ENCODE results near the gene AKR1C1. TPM values are rescaled to one million over a fixed set of nuclear protein-coding genes. Genes with fewer than 3 reads are reported as not detected.
"Not testable (repeated sequence)": the region's sequence is repeated elsewhere in the genome, so short reads cannot be mapped to it uniquely, and the experiment has no call there.

Gene AKR1C1
- total RNA-seq, 2 experiments from 2014 or later, result 0.45 to 0.56 TPM

DNA sequence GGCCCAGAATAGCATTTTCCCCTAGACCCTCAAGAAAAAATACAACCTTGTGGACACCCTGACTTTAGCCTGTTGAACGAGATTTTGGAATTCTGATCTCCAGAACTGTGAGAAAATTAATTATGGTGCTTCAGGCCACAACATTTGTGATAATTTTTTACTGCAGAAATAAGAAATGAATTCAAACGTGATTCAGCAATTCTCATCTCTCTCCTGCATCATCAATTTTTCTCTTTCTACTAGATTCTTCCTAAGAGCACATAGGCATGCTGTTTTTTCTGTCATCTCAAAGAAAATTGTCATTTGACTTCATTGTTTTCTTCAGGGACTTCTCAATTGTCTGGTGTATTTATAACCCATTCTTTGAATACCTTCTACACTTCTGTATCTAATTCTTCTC is 49.4 kb downstream of the AKR1C1 start:
- TF ChIP-seq, protein P1, sequence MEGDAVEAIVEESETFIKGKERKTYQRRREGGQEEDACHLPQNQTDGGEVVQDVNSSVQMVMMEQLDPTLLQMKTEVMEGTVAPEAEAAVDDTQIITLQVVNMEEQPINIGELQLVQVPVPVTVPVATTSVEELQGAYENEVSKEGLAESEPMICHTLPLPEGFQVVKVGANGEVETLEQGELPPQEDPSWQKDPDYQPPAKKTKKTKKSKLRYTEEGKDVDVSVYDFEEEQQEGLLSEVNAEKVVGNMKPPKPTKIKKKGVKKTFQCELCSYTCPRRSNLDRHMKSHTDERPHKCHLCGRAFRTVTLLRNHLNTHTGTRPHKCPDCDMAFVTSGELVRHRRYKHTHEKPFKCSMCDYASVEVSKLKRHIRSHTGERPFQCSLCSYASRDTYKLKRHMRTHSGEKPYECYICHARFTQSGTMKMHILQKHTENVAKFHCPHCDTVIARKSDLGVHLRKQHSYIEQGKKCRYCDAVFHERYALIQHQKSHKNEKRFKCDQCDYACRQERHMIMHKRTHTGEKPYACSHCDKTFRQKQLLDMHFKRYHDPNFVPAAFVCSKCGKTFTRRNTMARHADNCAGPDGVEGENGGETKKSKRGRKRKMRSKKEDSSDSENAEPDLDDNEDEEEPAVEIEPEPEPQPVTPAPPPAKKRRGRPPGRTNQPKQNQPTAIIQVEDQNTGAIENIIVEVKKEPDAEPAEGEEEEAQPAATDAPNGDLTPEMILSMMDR (IDR thresholded peaks at IDR 0.05), result no peak
- ChIA-PET POLR2A (no interaction called here), CTCF (no interaction called here)
- no peaks in the 10 kb centered on the region for H3K4me1 Mint-ChIP-seq (ENCODE audit: low read depth)
- no peak overlapping the region for H3K27ac Mint-ChIP-seq
- H3K27me3 Mint-ChIP-seq, result peaks cover 2% of the 10 kb centered on the region
- DNase-seq (no peak), ATAC-seq (no peak)
- intact Hi-C loops (cut with micrococcal nuclease), result no loop called here
- H3K36me3 Mint-ChIP-seq (ENCODE audit: low read depth), result no peaks in the 10 kb centered on the region
- no peaks in the 10 kb centered on the region for H3K9me3 Mint-ChIP-seq
- H3K4me3 Mint-ChIP-seq, result no peak overlapping the region

DNA sequence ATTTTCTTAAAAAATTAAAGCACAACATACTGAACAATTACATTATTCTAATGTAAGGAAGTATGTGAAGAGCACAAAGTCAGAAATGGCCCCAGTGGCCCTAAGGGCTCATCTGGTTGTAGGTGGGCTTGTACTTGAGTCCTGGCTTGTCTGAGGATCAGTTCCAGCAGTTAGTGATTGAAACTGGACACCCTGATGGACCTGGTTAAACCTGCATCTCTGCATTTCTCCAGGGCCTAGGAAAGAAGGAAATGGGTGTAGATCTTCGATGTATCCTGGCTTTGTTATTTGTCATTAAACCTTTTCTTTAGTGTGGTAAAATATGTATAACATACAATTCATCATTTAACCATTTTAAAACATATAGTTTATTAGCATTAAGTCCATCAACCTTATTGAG is 50.2 kb downstream of the AKR1C1 start:
- ATAC-seq (no peak), DNase-seq (no peak)
- Mint-ChIP-seq H3K27ac (no peak overlapping the region), H3K4me1 (ENCODE audit: low read depth) (no peaks in the 10 kb centered on the region), H3K27me3 (peaks cover 2% of the 10 kb centered on the region), H3K36me3 (ENCODE audit: low read depth) (no peaks in the 10 kb centered on the region), H3K9me3 (no peaks in the 10 kb centered on the region), H3K4me3 (no peak overlapping the region)
- intact Hi-C loops (cut with micrococcal nuclease), result no loop called here
- POLR2A ChIA-PET, result no interaction called here
- CTCF ChIA-PET, result no interaction called here
- TF ChIP-seq, protein P1 (IDR thresholded peaks at IDR 0.05), result no peak

DNA sequence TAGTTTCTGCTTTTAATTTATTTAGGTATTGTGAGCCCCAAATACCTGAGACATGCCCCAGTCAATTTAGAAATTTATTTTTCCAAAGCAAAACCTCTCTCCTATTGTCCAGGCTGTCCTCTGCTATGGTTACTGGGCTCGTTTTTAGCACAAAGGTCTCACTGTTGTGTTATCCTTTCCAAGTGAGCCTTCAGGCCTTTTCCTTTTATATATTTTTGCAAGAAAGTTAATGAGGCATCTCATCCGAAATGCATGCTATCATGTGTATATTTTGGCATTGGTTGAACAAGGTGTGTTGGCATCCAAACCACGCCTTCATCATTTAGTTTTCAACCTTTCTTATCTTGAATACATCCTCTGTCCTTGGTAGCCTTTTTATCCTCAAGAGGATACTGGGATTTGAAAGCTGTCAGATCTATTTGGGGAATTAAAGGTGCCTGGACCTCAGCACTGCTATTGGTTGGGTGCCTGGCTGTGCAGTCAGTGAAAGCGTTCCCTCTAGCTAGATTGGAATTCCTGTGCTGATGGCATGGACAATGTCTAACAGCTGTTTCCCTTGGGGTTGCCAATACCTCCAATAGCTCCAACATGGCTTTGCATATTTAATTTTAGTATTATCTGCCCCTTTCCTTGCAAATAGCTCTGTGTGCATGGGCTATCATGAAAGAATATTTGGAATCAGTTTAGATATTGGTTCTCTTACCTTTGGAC is 51.1 kb downstream of the AKR1C1 start:
- H3K4me3 Mint-ChIP-seq; POLR2A ChIA-PET; H3K36me3 Mint-ChIP-seq (ENCODE audit: low read depth); H3K27ac Mint-ChIP-seq; DNase-seq; CTCF ChIA-PET; H3K27me3 Mint-ChIP-seq; ATAC-seq; intact Hi-C loops (cut with micrococcal nuclease); H3K9me3 Mint-ChIP-seq; H3K4me1 Mint-ChIP-seq (ENCODE audit: low read depth): not testable (repeated sequence)

DNA sequence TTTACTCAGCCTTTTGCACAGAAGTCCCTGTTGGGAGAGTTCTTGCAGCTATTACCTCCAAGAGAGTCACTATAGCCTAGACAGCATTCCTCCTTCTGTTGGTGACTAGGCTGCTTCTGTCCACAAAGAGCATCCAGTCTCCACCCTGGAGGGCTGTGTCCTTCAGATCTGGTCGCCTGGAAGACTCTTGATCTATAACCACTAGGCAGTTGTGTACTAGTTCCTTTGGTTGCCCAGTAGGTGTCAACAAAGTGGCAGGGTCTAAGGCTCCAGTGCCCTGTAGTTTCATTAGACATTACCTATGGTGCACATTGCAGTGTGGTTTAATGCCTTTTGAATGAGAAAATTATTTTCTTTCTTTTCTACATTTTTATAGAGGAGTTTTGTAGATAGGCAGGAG is 51.7 kb downstream of the AKR1C1 start:
- ATAC-seq (no peak), DNase-seq (no peak)
- Mint-ChIP-seq H3K9me3 (no peaks in the 10 kb centered on the region), H3K27me3 (peaks cover 2% of the 10 kb centered on the region), H3K27ac (no peak overlapping the region), H3K4me1 (ENCODE audit: low read depth) (no peaks in the 10 kb centered on the region), H3K36me3 (ENCODE audit: low read depth) (no peaks in the 10 kb centered on the region), H3K4me3 (no peak overlapping the region)
- intact Hi-C loops (cut with micrococcal nuclease), result no loop called here
- TF ChIP-seq, protein P1 (IDR thresholded peaks at IDR 0.05), result no peak
- ChIA-PET CTCF (no interaction called here), POLR2A (no interaction called here)

DNA sequence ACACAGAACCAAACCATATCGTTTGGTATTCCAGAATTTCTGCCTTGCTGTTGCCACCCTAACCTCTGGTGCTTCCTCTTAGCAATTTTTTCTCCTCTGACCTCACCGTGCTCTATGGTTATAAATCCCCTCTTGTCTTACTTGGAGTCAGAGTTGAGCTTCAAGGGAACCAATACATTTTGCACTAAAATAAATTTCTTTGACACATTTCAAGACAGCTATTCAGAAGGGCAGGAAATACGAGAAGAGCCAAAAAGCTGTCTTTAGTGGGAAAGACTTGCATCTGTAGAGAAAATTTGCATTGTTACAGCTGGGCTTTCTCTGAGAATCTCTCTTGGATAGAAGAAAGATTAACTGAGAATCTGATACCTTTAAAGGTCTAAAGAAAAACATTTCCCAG is 54.9 kb downstream of the AKR1C1 start:
- intact Hi-C loops (cut with micrococcal nuclease), result no loop called here
- no peak for ATAC-seq
- POLR2A ChIA-PET, result no interaction called here

DNA sequence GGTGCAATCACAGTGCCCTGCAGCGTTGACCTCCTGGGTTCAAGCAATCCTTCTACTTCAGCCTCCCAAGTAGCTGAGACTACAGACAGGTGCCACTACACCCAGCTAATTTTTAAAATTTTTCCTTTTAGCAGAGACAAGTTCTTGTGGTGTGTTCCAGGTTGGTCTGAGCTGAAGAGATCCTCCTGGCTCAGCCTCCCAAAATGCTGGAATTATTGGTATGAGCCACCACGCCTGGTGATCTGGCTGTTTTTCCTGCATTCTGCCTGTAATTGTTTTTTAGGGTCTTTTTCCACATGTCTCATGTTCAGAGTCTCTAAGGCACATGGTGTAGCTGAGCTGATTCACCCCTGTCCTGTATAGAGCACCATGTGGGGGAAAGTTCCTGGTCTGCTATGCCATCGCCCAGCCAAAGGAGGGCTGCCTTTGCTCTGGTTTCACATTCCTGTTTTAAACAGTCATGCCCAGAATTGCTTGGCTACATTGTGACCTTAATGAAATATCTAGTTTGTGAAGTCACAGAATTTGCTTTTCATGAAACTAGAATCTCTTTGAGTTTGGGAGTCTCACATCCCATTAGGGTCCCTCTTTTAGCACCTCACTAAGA is 55.6 kb downstream of the AKR1C1 start:
- not testable (repeated sequence) for ATAC-seq

More for the DNA sequence above, 54.9 kb downstream of the AKR1C1 start:
- Mint-ChIP-seq H3K4me3 (no peak overlapping the region), H3K9me3 (no peaks in the 10 kb centered on the region), H3K27me3 (no peaks in the 10 kb centered on the region), H3K27ac (no peak overlapping the region), H3K36me3 (ENCODE audit: low read depth) (no peaks in the 10 kb centered on the region), H3K4me1 (ENCODE audit: low read depth) (no peaks in the 10 kb centered on the region)
- TF ChIP-seq, protein P1 (IDR thresholded peaks at IDR 0.05), result no peak
- CTCF ChIA-PET, result no interaction called here
- DNase-seq, result no peak

DNA sequence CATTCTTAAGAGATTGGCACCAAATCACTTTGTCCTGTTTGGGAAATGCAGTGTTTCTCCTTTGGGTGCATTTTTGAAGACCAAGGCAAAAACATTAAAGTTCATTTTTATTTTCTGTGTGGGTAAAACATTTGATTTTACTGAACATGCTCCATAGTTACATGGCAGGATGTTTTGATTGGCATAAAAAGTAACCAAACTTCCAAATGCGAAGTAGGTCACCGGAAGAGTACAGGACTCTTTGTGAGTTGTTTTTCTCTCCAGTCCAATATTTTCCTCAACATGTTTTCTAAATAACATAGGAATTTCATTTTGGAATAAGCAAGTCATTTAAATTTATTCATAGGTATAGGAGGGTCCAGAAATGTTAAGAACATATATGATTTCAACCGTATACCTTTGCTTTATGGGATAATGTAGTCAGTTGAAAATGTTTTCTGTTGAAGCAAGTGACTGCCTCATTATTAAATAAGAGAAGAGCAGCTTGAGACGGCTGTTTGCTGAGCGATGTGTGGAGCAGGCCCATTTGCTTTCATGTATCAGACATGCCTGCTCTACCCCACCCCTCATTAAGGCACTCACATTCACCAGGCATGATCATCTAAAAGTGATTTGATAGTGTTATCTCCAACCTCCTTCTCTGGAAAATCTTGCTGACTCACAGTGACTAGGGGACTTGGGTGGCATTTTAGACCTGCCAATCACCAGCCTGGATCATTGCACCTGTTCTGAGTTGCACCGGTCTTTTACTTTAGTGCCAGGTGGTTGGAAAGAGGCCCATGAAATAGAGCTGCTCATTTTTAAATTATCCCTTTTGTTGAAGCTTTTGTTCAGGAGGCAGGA is 56.8 kb downstream of the AKR1C1 start:
- H3K27ac Mint-ChIP-seq; CTCF ChIA-PET; intact Hi-C loops (cut with micrococcal nuclease): not testable (repeated sequence)

More for the DNA sequence above, 55.6 kb downstream of the AKR1C1 start:
- POLR2A ChIA-PET; H3K9me3 Mint-ChIP-seq; intact Hi-C loops (cut with micrococcal nuclease); CTCF ChIA-PET; H3K27ac Mint-ChIP-seq; H3K27me3 Mint-ChIP-seq; H3K4me3 Mint-ChIP-seq; H3K4me1 Mint-ChIP-seq (ENCODE audit: low read depth); H3K36me3 Mint-ChIP-seq (ENCODE audit: low read depth); DNase-seq: not testable (repeated sequence)

DNA sequence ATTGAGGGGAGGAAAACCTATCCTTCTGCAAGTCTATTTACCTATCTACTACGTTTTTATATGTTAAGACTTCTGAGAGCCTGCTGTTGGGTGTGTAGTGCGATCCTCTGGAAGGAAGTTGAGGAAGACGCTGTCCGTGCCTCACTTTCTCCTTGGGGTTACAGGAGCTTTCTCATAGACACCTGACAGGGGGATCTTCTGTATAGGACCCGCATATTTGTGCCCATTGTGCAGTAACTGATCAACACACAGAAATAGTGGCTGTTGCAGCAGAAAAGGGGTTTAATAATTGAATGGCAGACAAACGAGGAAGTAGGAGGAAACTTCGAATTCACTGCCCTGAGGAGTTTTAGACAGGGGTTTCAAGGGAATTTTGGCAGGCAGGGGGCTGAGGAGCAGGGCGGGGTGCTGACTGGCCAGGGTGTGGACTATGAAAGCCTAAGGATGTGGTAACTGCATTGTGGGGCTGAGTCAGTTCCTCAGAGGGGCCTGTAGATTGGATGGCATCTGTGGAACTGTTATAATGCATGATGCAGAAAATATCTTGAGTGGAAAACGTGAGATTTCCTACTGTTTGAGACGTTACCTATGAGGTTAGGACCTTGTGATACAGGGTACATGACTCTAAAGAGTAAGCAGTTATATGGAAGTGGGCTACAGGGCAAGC is 58.5 kb downstream of the AKR1C1 start:
- H3K4me1 Mint-ChIP-seq (ENCODE audit: low read depth); ATAC-seq; H3K9me3 Mint-ChIP-seq; intact Hi-C loops (cut with micrococcal nuclease); H3K27me3 Mint-ChIP-seq; H3K36me3 Mint-ChIP-seq (ENCODE audit: low read depth); CTCF ChIA-PET; H3K27ac Mint-ChIP-seq; DNase-seq; H3K4me3 Mint-ChIP-seq; POLR2A ChIA-PET: not testable (repeated sequence)

More for the DNA sequence above, 56.8 kb downstream of the AKR1C1 start:
- ATAC-seq; H3K4me1 Mint-ChIP-seq (ENCODE audit: low read depth); H3K36me3 Mint-ChIP-seq (ENCODE audit: low read depth); POLR2A ChIA-PET; H3K9me3 Mint-ChIP-seq; H3K27me3 Mint-ChIP-seq; DNase-seq; H3K4me3 Mint-ChIP-seq: not testable (repeated sequence)
